T-helper 1 cell treated with Interleukin-12 subunit alpha and Interleukin-12 subunit beta and Interleukin-4 antibody, amounts not matched to agents 30 μg/mL and 1 μg/mL, for 36 hours (primary cell): ENCODE measurements around the gene SLC22A23.

Source experiments
- H3K27ac Mint-ChIP-seq: one replicate; pipeline ENCODE4 v1.8.0; 2021; ENCODE audit warnings: mild to moderate bottlenecking, mixed read lengths
- H3K27me3 Mint-ChIP-seq: one replicate; pipeline ENCODE4 v1.8.0; 2021; ENCODE audit warnings: low read depth, mixed read lengths
- H3K36me3 Mint-ChIP-seq: one replicate; pipeline ENCODE4 v1.8.0; 2021; ENCODE audit warnings: low read depth, mixed read lengths
- H3K4me1 Mint-ChIP-seq: one replicate; pipeline ENCODE4 v1.8.0; 2021; ENCODE audit warnings: low read depth, mixed read lengths
- H3K4me3 Mint-ChIP-seq: one replicate; pipeline ENCODE4 v1.8.0; 2021; ENCODE audit warnings: mild to moderate bottlenecking, moderate library complexity, mixed read lengths
- H3K9me3 Mint-ChIP-seq: one replicate; pipeline ENCODE4 v1.8.0; 2021; ENCODE audit warnings: mixed read lengths

SLC22A23 gene

DNA sequence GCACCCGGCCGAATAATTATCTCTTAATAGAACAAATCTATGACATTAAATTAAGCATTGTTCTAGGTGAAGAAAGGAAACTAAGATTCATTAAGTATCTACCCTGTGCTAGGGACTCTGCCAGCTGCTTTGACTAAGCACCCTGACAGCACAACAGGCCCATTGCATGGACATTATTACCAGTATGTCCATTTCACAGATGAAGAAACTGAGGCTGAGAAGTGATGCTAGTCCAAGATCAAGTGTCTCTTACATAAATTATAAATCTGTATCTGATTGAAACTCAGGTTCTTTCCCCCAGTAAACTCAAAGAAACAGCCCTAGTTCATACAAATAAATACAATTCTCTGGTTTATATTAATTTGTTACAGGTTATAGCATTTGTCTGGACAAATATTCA lies 31.3 kb downstream of the SLC22A23 start:
- Mint-ChIP-seq H3K9me3 (no peaks in the 10 kb centered on the region), H3K36me3 (no peaks in the 10 kb centered on the region), H3K4me1 (no peaks in the 10 kb centered on the region), H3K4me3 (no peak overlapping the region), H3K27ac (no peak overlapping the region), H3K27me3 (peaks cover 21% of the 10 kb centered on the region)

DNA sequence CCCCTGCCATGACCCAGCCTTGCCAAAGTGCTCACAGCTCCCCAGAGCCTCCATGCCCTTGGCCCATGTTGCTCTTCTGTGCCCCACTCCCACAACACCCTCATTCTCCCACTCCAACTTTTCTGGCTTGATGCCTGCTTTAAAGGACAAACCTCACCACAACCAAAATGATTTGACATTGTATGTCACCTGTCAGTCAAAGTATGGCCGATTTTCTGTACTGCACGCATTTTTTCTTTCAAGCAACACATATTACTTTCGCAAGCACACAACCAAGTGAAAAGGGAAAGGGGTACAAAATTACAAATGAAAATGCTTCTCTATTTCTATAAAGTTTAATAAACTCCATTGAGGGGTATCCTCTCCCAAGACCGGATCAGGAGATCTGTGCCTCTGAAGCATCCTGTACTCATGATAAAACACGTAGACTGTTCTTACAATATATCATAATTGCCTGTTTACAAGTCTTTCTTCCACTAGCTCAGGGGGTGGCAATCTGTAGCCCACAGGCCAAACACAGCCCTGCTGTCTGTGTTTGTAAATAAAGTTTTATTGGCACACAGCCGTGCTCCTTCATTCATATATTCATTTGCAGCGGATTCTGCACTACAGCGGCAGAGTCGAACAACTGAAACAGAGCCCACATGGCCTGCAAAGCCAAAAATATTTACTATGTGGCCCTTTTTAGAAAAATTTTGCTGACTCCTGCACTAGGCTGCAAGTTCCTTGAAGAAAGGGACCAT lies 32.5 kb downstream of the SLC22A23 start:
- H3K27me3 Mint-ChIP-seq = peaks cover 21% of the 10 kb centered on the region
- no peaks in the 10 kb centered on the region for H3K9me3 Mint-ChIP-seq
- H3K4me3 Mint-ChIP-seq = no peak overlapping the region
- no peaks in the 10 kb centered on the region for H3K36me3 Mint-ChIP-seq
- H3K27ac Mint-ChIP-seq = no peak overlapping the region
- H3K4me1 Mint-ChIP-seq = no peaks in the 10 kb centered on the region

DNA sequence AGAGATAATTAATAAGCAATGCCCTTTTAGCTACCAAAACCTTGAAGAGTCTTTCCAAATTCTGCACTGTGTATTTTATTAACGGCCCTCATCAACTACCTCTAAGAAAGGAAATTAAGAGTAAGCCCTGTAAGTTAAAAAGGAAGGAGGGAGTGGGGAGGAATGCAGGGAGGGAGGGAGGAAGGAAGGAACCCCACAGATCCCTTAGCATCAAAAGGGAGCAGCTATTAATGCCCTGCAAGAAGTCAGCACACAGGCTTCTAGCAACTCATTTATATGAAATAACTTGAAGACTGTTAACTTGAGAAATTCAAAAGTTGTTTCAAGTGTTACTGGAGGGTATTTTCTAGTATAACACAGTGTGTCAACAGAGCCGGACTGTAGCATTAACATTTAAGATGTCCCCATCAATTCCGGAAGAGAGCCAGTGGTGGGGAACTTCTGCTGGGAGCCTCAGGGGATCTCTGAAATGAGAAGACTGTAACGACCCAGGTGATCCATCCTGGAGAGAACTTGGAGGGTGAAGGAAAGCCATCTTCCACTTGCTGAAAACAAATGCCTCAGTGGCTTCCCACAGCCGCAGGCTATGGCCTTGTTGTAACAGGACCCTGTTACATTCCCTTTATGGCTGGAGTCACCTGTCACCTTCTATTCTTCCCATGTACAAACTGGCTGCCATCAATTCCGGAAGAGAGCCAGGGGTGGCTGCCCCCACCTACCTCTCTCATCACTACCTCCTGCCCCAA lies 33.2 kb downstream of the SLC22A23 start:
- no peaks in the 10 kb centered on the region for H3K4me1 Mint-ChIP-seq
- no peak overlapping the region for H3K4me3 Mint-ChIP-seq
- H3K9me3 Mint-ChIP-seq = no peaks in the 10 kb centered on the region
- H3K27me3 Mint-ChIP-seq = peaks cover 21% of the 10 kb centered on the region
- H3K27ac Mint-ChIP-seq = no peak overlapping the region
- no peaks in the 10 kb centered on the region for H3K36me3 Mint-ChIP-seq

DNA sequence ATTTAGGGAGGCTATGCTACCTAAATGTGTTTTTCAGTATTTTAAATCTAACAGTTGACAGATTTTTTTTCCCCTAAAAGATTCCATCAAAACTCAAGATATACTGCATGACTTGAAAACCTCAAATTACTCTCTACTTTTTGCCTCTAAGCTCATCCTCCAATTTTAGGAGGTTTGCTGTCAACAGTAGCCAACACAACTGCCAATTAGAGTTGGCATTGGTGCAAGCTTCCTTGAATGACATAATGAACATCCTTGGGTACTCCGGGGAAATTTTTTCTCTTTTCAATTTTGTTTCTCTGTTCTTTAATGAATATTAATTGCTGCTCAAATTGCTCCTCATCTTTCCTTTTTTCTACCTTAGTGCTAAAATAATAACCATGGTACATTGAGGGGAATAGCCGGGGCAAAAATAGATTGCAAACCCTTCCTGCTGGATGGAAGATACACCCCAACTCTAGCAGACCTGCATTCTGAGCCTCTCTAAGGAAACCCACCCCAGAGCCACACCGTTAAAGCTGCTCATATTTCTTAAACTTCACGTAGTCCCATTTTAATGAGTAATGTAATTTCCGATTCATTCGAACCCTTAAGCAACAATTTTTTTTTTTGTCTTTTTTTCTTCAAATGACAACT lies 34.3 kb downstream of the SLC22A23 start:
- H3K9me3 Mint-ChIP-seq = no peaks in the 10 kb centered on the region
- no peak overlapping the region for H3K4me3 Mint-ChIP-seq
- no peak overlapping the region for H3K27ac Mint-ChIP-seq
- peaks cover 21% of the 10 kb centered on the region for H3K27me3 Mint-ChIP-seq
- no peaks in the 10 kb centered on the region for H3K4me1 Mint-ChIP-seq
- H3K36me3 Mint-ChIP-seq = no peaks in the 10 kb centered on the region

DNA sequence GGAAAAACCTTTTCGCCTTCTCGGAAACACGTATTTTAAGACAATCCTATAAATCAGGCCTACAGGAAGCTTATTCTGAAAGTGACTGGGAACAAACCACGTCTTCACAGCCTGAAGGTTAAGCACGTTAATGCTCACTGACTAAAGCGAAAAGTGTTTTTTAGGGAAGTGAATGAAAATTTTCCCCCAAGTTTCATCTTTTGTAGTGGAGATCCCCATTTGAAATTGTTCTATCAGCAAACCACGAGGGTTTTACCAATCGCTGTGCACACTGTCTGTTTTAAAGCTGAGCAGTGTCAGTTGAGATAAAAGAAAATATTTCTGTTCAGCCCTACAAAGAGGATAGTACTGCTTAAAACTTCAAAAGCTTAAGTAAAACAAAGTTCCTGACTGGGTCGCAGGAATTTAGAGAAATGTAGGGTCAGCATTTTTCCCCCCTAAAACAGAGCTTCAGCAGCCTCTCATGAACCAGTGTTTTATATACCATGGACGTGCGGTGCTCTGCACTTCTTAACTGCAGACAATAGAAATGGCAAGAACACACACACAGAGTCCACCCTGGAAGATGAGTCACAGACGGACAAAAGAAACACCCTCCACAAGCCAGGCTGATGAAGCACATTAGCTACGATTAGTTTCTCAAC lies 34.9 kb downstream of the SLC22A23 start:
- H3K36me3 Mint-ChIP-seq = no peaks in the 10 kb centered on the region

DNA sequence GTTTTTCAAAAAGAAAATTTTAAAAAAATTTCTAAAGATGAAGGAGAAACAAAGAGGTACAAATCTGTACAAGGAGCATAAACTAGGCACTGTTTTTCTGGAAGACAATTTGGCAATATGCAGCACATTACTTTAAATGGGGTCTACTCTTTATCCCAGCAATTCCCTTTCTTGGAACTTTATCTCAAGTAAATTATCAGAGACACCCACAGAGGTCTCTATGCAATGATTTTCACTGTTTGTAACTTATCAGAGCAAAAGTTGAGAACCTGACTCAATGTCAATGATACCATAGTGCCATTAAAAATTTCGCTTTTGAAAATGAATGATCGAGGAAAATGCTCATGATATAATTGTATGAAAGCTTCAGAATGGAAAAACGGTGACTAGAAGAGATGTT lies 35.7 kb downstream of the SLC22A23 start:
- Mint-ChIP-seq H3K4me1 (no peaks in the 10 kb centered on the region), H3K4me3 (no peak overlapping the region), H3K27ac (no peak overlapping the region), H3K27me3 (peaks cover 21% of the 10 kb centered on the region), H3K9me3 (no peaks in the 10 kb centered on the region), H3K36me3 (no peaks in the 10 kb centered on the region)

More for the DNA sequence above, 34.9 kb downstream of the SLC22A23 start:
- Mint-ChIP-seq H3K27ac (no peak overlapping the region), H3K9me3 (no peaks in the 10 kb centered on the region), H3K4me1 (no peaks in the 10 kb centered on the region), H3K4me3 (no peak overlapping the region), H3K27me3 (peaks cover 21% of the 10 kb centered on the region)

DNA sequence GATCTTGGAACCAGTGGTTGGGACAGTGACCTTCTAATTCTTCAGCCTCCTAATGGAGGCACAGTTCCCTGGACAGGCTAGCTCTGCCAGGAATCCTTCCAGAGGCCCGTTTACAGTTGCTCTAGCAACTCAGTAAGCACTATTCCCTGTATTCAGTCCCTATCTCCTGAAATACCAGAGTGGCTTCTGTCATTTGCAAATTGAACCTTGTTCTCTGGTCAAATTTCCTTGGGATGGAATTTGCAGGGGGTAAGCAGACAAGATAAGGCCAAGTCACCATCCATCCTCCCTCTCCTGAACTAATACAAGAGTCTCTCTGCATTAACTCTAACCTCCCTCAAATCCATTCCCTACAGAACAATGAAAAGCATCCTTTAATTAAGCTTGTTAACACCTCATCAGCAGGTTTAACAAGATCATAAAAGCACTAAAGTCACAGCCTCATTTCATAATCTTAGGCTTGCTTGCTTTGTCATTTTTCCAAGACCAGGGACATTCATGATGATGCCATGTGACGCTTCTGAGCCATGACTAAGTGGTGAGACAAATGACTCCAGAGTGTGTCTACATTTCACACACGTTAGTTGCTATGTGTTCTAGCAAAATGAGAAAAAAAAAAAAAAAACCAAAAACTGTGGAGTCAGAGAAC lies 37.1 kb downstream of the SLC22A23 start:
- H3K4me3 Mint-ChIP-seq = no peak overlapping the region
- H3K9me3 Mint-ChIP-seq = no peaks in the 10 kb centered on the region
- H3K4me1 Mint-ChIP-seq = peaks cover 2% of the 10 kb centered on the region
- H3K27ac Mint-ChIP-seq = no peak overlapping the region
- H3K36me3 Mint-ChIP-seq = no peaks in the 10 kb centered on the region
- H3K27me3 Mint-ChIP-seq = peaks cover 21% of the 10 kb centered on the region

DNA sequence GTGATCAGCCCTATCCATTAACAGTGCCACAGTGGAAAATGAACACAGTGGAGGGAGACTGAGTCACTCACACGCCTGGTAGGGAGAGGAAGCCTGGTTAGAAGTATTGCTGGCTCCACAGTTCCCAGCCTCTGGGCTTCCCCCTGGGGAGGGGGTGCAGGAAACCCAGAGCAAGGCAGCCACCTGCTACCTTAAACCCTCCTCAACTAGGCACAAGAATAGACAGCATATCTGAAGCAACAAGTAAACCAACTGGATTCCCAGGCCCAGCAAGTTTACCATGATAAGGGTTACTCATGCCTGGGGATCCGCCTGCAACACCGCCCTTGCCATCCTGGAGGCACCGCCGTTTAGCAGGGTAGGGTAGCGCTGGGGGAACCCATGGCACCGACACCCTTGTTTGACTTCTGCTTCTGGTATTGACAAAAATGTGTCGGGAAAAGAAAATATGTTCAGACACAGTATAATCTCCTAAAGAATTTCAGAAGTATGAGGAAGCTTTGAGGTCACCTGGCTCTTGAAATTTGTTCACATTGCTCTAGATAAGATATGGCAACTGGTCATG lies 38.3 kb downstream of the SLC22A23 start:
- no peak overlapping the region for H3K27ac Mint-ChIP-seq
- no peaks in the 10 kb centered on the region for H3K36me3 Mint-ChIP-seq
- H3K4me1 Mint-ChIP-seq = peaks cover 3% of the 10 kb centered on the region
- no peaks in the 10 kb centered on the region for H3K9me3 Mint-ChIP-seq
- H3K27me3 Mint-ChIP-seq = peaks cover 15% of the 10 kb centered on the region
- H3K4me3 Mint-ChIP-seq = no peak overlapping the region

DNA sequence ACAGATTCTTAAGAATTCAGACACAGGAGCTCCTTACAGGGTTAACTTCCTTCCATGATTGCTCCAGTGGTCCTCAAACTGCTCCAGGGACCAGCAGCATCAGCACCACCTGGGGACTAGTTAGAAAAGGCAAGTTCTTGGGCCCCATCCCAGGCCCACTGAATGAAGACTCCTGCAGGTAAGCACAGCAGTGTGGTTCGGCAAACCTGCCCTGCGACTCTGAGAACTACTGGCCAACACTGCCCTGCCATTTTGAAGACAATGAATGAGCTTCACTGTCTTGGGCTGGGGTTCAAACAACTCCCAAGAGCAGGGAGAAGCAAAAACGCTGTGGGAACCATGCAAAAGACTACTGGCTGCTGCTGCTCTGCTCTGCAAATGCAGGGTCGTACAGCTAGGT lies 39.4 kb downstream of the SLC22A23 start:
- Mint-ChIP-seq H3K27me3 (peaks cover 7% of the 10 kb centered on the region), H3K36me3 (no peaks in the 10 kb centered on the region), H3K27ac (no peak overlapping the region), H3K4me3 (no peak overlapping the region), H3K9me3 (no peaks in the 10 kb centered on the region), H3K4me1 (peaks cover 3% of the 10 kb centered on the region)

DNA sequence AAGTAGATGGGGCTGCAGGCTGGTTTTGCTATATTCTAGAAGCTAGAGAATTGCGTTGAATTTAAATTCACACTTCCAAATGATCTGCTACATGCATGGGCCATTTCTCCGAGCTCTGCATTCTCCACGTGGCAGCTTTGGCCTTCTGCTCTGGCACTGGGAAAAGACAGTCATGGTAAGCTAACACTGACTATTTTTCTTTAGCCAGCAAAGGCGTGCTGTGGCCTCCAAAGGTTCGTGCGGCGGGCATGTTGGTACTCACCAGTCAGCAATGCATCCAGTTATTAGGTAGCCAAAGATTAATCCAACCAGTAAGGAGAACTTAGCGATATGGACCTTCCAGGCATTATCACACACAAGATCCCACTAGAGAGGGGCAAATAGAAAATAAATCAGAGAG lies 41.4 kb downstream of the SLC22A23 start:
- H3K27me3 Mint-ChIP-seq = peaks cover 5% of the 10 kb centered on the region
- H3K9me3 Mint-ChIP-seq = no peaks in the 10 kb centered on the region

DNA sequence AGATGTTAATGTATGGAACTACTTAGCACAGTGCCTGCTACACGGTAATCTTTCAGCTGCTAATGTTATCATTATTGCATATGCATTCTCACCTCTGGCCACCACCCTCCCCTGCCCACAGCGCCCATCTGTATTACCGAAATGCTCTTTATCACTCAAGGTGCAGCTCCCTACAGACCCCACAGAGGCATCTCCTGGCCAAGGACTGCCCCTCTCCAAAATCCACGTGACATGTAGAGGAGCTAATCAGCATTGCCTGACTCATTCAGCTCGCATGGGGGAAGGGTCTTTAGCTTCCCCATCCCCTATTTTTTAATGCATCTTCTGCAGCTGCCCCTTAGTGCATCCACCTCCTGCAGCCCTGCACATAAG lies 41.8 kb downstream of the SLC22A23 start:
- peaks cover 5% of the 10 kb centered on the region for H3K27me3 Mint-ChIP-seq
- no peaks in the 10 kb centered on the region for H3K9me3 Mint-ChIP-seq
- peaks cover 3% of the 10 kb centered on the region for H3K4me1 Mint-ChIP-seq
- H3K4me3 Mint-ChIP-seq = no peak overlapping the region
- no peaks in the 10 kb centered on the region for H3K36me3 Mint-ChIP-seq
- H3K27ac Mint-ChIP-seq = no peak overlapping the region

More for the DNA sequence above, 41.4 kb downstream of the SLC22A23 start:
- no peak overlapping the region for H3K27ac Mint-ChIP-seq
- peaks cover 3% of the 10 kb centered on the region for H3K4me1 Mint-ChIP-seq
- H3K4me3 Mint-ChIP-seq = no peak overlapping the region
- H3K36me3 Mint-ChIP-seq = no peaks in the 10 kb centered on the region

DNA sequence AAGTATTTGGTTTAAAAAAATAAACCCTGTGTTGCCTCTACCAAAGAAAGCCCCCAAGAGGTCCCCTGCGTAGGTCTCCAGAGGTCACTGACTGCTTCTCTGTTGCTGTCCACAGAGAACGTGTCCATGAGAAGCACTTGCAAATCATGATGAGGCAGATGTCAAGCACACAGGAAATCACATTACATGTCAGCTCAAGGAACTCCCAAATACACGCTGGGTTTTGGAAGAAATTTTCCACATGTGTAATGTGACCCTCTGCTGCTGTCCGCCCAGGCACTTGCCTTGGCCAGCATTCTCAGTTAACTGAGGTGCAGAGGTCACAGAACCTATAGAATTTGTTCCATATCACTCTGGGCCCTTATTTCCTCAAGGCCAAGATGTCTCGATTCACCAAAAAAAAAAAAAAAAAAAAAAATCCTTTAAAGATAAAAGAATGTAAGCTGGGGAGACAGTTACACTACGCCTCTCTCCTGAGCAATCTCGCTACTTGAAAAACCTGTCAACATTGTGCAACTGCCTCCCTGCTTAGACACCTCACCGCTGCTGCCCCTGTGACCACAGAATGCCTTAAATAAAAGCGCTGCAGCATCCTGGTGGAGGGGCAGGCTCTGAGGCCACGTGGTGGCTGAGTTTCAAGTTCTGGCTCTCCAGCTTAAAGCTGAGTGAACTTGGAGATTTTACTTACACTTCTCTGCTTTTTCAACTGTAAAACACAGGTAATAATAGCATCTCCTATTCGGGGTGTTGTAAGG lies 42.3 kb downstream of the SLC22A23 start:
- Mint-ChIP-seq H3K36me3 (no peaks in the 10 kb centered on the region), H3K4me3 (no peak overlapping the region), H3K27me3 (peaks cover 5% of the 10 kb centered on the region), H3K9me3 (no peaks in the 10 kb centered on the region), H3K27ac (no peak overlapping the region), H3K4me1 (peaks cover 3% of the 10 kb centered on the region)

DNA sequence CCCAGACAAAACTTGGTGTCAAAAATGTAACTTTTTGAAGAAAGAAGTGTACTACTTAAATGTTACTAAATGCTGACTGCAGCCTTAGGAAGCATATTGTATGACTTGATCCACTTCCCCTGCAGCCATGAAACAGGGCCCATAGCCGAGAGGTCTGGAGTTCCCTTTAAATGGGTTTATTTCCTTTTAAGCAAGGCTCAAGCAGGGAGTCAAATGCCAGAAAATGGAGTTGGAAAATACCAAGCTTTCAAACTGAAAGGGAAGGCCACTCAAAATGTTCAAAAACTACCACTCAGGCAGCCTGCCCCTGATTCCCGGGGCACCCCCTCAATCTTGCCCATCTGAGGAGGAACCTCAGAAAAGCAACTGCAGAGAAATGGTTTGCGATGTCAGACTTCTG lies 43.3 kb downstream of the SLC22A23 start:
- Mint-ChIP-seq H3K36me3 (no peaks in the 10 kb centered on the region), H3K27ac (no peak overlapping the region), H3K4me1 (peaks cover 3% of the 10 kb centered on the region), H3K9me3 (no peaks in the 10 kb centered on the region), H3K4me3 (no peak overlapping the region), H3K27me3 (peaks cover 5% of the 10 kb centered on the region)
